Activated CD4-positive, alpha-beta T cell treated with anti-CD3 and anti-CD28 coated beads, Interleukin-2, amount 10 ng/mL, durations not matched to agents 7 days and 5 days (primary cell): ENCODE results near the gene LAMC2. TPM values are rescaled to one million over a fixed set of nuclear protein-coding genes. Genes with fewer than 3 reads are reported as not detected.

Source experiments
- CTCF ChIA-PET: fragments of 350-600 bp; sonication (Branson Sonifier 250); formaldehyde crosslinking; loops from one replicate; lab custom pipeline; 2021; ENCODE audit warnings: antibody characterized with exemption; lab: Charles Lee
- POLR2A ChIA-PET: fragments of 350-600 bp; sonication (Branson Sonifier 250); formaldehyde crosslinking; loops from one replicate; lab custom pipeline; 2021; ENCODE audit warnings: antibody characterized with exemption; lab: Charles Lee
- DNase-seq: peaks from one replicate; pipeline ENCODE4 v3.0.0-alpha.2; 2020
- H3K27ac Mint-ChIP-seq: one replicate; pipeline ENCODE4 v1.8.0; 2021; ENCODE audit warnings: mild to moderate bottlenecking, moderate library complexity, mixed read lengths
- H3K27me3 Mint-ChIP-seq: one replicate; pipeline ENCODE4 v1.8.0; 2021; ENCODE audit warnings: mixed read lengths
- H3K36me3 Mint-ChIP-seq: one replicate; pipeline ENCODE4 v1.8.0; 2021; ENCODE audit warnings: low read depth, mixed read lengths
- H3K4me1 Mint-ChIP-seq: one replicate; pipeline ENCODE4 v1.8.0; 2021; ENCODE audit warnings: mixed read lengths
- H3K4me3 Mint-ChIP-seq: one replicate; pipeline ENCODE4 v1.8.0; 2021; ENCODE audit warnings: mild to moderate bottlenecking, moderate library complexity, mixed read lengths
- H3K9me3 Mint-ChIP-seq: one replicate; pipeline ENCODE4 v1.8.0; 2021; ENCODE audit warnings: mixed read lengths
- total RNA-seq, 2 experiments: library from RNA; stranded (reverse); gene quantifications; one replicate each; pipeline ENCODE4 v1.2.3, GENCODE V29; 2021

The LAMC2 gene
- total RNA-seq, 2 experiments from 2014 or later, result 0.04 to 0.05 TPM

DNA sequence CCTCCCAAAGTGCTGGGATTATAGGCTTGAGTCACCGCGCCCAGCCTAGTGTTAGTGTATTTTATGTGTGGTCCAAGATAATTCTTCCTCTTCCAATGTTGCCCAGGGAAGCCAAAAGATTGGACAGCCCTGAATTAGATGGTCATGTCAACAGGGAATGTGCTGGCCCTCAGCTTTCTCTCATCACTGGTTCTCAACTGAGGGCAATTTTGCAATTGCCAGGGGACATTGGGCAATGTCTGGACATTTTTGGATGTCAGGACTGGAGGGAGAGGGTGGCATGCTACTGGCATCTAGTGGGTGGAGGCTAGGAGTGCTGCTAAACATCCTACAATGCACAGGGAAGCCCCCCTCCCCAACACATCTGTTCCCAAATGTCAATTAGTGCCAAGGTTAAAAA lies 95.0 kb downstream of the LAMC2 start:
- H3K4me1 Mint-ChIP-seq, result peaks cover 6% of the 10 kb centered on the region
- no peak for DNase-seq
- H3K36me3 Mint-ChIP-seq, result no peaks in the 10 kb centered on the region
- POLR2A ChIA-PET, result no interaction called here
- CTCF ChIA-PET, result interaction anchor here (1.0 to 1.6 kb wide), 2 partner anchors 9 to 55 kb away, joined by 3 read pairs; no protein-coding TSS in a partner anchor
- H3K4me3 Mint-ChIP-seq, result no peak overlapping the region
- H3K9me3 Mint-ChIP-seq, result no peaks in the 10 kb centered on the region
- no peaks in the 10 kb centered on the region for H3K27me3 Mint-ChIP-seq
- no peak overlapping the region for H3K27ac Mint-ChIP-seq

DNA sequence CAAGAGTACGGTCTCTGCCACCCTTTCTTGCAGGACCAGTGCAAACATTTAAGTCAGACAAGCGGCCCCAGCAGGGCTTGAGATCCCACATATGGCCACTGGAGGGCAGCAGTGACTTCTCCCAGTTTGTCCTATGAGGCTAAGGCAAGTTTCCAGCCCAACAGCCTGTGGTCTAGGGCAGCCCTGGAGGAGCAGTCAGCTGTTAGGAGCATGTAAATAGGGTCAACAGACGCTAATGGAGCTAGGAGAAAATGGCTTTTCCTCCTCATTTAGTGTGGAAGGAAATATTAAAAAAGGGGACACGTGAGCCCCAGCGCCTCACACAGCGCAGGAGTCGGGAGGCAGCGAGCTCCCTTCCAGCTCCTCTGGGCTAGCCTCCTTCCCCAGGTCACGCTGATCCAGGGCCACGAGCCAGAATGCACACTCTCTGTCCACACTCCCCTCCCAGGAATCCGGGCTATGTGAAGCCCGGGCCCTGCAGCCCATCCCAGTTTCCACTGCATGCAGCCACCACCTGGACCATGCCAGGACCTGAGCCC lies 95.6 kb downstream of the LAMC2 start:
- H3K27me3 Mint-ChIP-seq, result no peaks in the 10 kb centered on the region
- ChIA-PET POLR2A (no interaction called here), CTCF (interaction anchor here (0.6 to 1.6 kb wide), 3 partner anchors 8 to 387 kb away, joined by 3 to 4 read pairs (median 3); no protein-coding TSS in a partner anchor)

DNA sequence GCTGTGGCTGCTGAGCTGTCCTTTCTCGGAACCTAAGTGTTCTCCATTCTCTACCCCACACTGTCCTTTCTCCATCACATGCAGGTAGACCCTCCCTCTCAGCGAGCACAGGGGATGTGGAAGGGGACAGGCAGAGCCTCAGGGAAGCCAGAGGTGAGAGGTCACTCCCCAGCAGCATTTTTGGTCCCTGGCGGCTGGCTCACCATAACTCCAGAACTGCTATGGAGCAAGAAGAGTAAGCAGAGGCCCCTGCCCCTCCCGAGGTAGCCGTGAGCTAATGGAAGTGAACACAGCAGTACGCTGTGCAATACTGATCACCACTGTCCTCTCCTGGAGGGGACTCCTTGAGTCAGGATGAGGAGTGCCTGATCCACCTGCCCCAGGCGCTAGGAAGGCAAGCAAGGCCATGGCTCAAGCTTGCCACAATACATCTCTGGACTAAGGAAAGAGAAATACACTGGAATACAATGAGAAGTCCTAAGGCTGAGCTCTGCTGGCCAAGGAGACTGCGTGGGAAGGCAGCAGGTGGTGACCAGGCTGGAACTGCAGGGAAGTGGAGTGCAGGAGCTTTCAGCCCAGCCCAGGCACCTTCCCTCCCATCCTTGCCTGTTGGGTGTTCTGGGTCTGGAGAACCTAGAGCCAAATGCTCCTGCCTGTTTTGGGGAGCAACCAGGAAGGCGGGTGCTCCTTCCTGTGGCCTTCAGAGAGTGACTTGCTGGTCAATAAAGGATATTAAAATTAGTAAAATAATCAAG lies 96.2 kb downstream of the LAMC2 start:
- H3K27me3 Mint-ChIP-seq, result no peaks in the 10 kb centered on the region
- H3K36me3 Mint-ChIP-seq, result no peaks in the 10 kb centered on the region
- ChIA-PET POLR2A (interaction anchor here (0.6 kb wide), 1 partner anchor 241 kb away, joined by 3 read pairs; no protein-coding TSS in a partner anchor), CTCF (interaction anchor here (0.6 to 1.6 kb wide), 3 partner anchors 8 to 386 kb away, joined by 3 to 4 read pairs (median 3); no protein-coding TSS in a partner anchor)
- H3K9me3 Mint-ChIP-seq, result no peaks in the 10 kb centered on the region
- H3K4me1 Mint-ChIP-seq, result peaks cover 6% of the 10 kb centered on the region
- H3K4me3 Mint-ChIP-seq, result no peak overlapping the region
- H3K27ac Mint-ChIP-seq, result no peak overlapping the region
- DNase-seq, result no peak

More for the DNA sequence above, 95.6 kb downstream of the LAMC2 start:
- Mint-ChIP-seq H3K4me1 (peaks cover 6% of the 10 kb centered on the region), H3K9me3 (no peaks in the 10 kb centered on the region), H3K36me3 (no peaks in the 10 kb centered on the region), H3K4me3 (no peak overlapping the region), H3K27ac (no peak overlapping the region)
- DNase-seq, result peak; percentile 76

DNA sequence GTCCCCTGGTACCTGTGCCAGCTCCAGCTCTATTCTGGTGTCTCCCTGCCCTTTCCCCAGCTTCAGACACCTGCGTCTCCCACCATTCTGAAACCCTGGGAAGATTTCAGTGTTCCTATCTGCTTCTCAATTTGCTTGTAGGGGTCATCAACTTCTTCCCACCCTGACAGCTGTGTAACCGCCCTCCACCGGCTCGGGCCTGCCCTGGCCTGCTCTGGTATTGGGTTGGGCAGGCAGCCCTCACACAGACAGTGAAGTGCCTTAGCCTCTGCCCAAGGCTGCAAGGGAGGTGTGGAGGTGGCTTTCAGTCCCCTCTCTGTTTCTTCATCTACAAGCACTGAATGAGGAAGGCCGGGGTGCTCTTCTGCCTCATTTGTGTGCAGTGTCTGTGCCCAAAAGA lies 97.2 kb downstream of the LAMC2 start:
- POLR2A ChIA-PET, result no interaction called here

DNA sequence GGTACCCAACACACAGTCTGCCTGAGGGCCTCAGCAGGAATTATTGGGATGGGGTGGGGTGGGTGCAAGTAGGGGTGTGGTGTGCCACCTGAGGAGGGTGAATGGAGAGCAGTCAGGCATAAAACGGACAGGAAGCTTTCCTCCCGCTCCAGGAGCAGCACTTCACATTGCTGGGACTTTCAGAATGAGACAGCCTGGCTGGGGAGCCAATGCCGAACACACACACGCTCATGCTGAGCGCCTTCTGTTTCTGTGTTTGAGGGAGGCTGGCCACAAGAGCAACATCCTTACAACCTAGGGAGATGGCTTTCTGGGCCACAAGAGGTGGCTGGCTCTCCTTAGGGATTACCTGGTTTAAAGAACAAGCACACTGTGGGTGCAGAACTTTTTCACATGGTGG lies 98.0 kb downstream of the LAMC2 start:
- H3K4me3 Mint-ChIP-seq, result no peak overlapping the region
- no peaks in the 10 kb centered on the region for H3K9me3 Mint-ChIP-seq
- ChIA-PET POLR2A (no interaction called here), CTCF (interaction anchor here (1.0 kb wide), 1 partner anchor 321 kb away, joined by 3 read pairs; no protein-coding TSS in a partner anchor)
- H3K36me3 Mint-ChIP-seq, result no peaks in the 10 kb centered on the region
- no peak for DNase-seq
- H3K27ac Mint-ChIP-seq, result no peak overlapping the region
- H3K4me1 Mint-ChIP-seq, result peaks cover 2% of the 10 kb centered on the region
- H3K27me3 Mint-ChIP-seq, result no peaks in the 10 kb centered on the region

More for the DNA sequence above, 97.2 kb downstream of the LAMC2 start:
- H3K27me3 Mint-ChIP-seq, result no peaks in the 10 kb centered on the region
- no peaks in the 10 kb centered on the region for H3K9me3 Mint-ChIP-seq
- no peak overlapping the region for H3K27ac Mint-ChIP-seq
- H3K36me3 Mint-ChIP-seq, result no peaks in the 10 kb centered on the region
- CTCF ChIA-PET, result no interaction called here
- H3K4me1 Mint-ChIP-seq, result peaks cover 6% of the 10 kb centered on the region
- no peak overlapping the region for H3K4me3 Mint-ChIP-seq
- DNase-seq, result no peak

DNA sequence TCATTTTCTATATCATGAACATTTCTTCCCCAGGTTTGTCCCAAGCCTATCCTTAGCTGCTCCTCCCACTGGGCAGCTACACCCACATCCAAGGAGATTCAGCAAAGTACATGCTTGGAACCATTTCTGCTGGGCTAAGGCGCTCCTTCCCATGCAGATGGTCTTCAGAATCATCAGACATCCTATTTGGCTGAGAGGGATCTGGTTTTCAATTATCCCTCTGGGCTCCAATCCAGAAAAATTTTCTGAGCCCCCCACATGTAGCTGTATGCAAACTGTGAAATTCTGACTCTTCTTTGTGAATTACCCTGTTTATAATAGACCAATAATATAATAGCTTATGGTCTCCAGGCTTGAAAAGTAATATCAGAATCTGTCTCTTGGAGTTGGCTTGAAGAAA lies 99.2 kb downstream of the LAMC2 start:
- Mint-ChIP-seq H3K27ac (no peak overlapping the region), H3K36me3 (no peaks in the 10 kb centered on the region), H3K9me3 (no peaks in the 10 kb centered on the region), H3K27me3 (no peaks in the 10 kb centered on the region), H3K4me3 (no peak overlapping the region), H3K4me1 (no peaks in the 10 kb centered on the region)
- ChIA-PET CTCF (interaction anchor here (0.6 kb wide), 1 partner anchor 47 kb away, joined by 3 read pairs; no protein-coding TSS in a partner anchor), POLR2A (no interaction called here)
- DNase-seq, result no peak

DNA sequence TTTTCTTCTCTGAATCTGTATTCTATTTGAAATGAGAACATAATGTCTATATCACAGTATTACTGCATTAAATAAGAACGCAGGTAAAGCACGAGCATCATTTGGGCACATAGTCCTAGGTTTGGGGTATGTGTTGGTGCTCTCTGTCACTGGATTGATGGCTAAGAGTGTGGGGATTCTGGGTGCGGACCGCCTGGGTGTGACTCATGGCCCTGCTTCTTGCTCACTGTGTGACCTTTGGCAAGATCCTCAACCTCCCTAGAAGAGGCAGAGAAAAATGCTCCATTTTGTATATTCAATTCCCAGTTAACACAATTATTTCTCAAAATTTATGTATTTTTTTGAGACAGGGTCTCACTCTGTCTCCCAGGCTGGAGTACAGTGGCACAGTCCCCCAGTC lies 99.7 kb downstream of the LAMC2 start:
- CTCF ChIA-PET, result no interaction called here
- H3K27ac Mint-ChIP-seq, result no peak overlapping the region

DNA sequence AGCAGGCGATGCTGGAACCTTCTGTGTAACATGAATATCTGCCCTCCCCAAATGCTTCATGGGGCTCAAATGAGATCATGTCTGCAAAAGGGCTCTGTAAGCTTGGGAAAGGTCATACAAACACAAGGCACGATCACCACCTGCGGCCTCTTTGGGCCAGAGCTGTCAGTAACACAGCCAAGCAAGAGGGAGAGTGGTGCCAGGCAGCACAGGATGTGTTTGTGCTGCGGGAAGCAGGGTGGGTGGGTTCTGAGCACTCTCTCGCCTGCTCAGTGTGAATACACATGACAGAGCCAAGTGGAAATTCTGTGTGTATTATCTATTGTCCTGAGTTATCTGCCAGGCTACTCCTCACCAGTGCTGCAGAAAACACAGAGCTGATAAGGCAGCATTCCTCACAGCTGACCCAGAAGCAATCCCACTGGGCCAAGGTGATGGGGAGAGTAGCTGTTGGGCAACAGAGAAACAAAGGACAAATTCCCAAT lies 101.2 kb downstream of the LAMC2 start:
- H3K27me3 Mint-ChIP-seq, result no peaks in the 10 kb centered on the region

More for the DNA sequence above, 99.7 kb downstream of the LAMC2 start:
- H3K27me3 Mint-ChIP-seq, result no peaks in the 10 kb centered on the region
- H3K9me3 Mint-ChIP-seq, result no peaks in the 10 kb centered on the region
- DNase-seq, result no peak
- no peaks in the 10 kb centered on the region for H3K36me3 Mint-ChIP-seq
- no peaks in the 10 kb centered on the region for H3K4me1 Mint-ChIP-seq
- no peak overlapping the region for H3K4me3 Mint-ChIP-seq
- POLR2A ChIA-PET, result no interaction called here

DNA sequence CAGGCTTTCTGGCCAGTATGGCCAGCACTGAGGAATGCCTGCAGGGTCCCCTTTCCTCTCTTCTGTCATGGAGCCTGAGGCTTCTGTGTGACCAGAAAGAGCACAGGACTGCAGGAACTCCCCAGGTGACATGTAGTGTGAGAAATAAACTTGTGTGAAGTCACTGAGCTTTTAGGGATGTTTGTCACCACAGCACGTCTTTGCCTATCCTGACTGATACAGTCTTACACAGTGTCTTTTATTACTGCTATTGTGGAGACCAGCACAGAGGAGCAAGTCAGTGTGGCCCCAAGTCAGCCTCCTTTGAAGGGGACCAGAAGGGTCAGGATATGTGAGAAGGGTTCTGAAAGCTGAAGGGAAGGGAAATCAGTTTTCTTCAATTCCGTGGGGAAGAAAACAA lies 102.5 kb downstream of the LAMC2 start:
- no peaks in the 10 kb centered on the region for H3K4me1 Mint-ChIP-seq
- H3K36me3 Mint-ChIP-seq, result no peaks in the 10 kb centered on the region
- no peaks in the 10 kb centered on the region for H3K27me3 Mint-ChIP-seq
- H3K4me3 Mint-ChIP-seq, result no peak overlapping the region
- H3K9me3 Mint-ChIP-seq, result no peaks in the 10 kb centered on the region
- DNase-seq, result no peak
- no peak overlapping the region for H3K27ac Mint-ChIP-seq
- ChIA-PET POLR2A (no interaction called here), CTCF (interaction anchor here (0.6 to 0.7 kb wide), 2 partner anchors 11 to 177 kb away, joined by 3 read pairs; no protein-coding TSS in a partner anchor)

More for the DNA sequence above, 101.2 kb downstream of the LAMC2 start:
- ChIA-PET CTCF (interaction anchor here (0.9 kb wide), 1 partner anchor 397 kb away, joined by 3 read pairs; no protein-coding TSS in a partner anchor), POLR2A (no interaction called here)
- Mint-ChIP-seq H3K9me3 (no peaks in the 10 kb centered on the region), H3K36me3 (no peaks in the 10 kb centered on the region), H3K4me1 (no peaks in the 10 kb centered on the region), H3K4me3 (no peak overlapping the region), H3K27ac (no peak overlapping the region)
- DNase-seq, result no peak

DNA sequence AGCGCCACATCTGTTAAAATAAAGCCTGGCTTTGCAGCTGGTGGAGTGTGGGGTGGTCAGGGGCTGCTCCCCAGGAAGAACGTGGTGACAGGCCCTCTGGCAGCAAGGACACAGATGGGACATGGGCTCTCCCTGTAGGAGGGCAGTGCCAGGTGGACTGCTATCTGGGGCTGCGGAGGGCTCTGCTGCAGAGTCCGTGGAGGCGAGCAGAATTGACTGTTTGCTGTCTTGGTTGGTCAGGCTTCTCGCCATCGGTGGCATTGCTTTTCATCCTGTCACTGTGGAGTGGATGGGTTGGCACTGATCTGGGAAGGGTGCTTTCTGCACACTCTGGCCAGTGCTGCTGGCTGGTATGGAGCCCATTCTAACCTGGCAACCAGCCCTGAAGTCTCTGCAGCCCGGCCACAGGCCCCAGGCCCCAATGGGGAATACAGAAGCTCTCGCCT lies 103.0 kb downstream of the LAMC2 start:
- ChIA-PET POLR2A (no interaction called here), CTCF (interaction anchor here (0.6 kb wide), 1 partner anchor 177 kb away, joined by 3 read pairs; no protein-coding TSS in a partner anchor)
- H3K27me3 Mint-ChIP-seq, result no peaks in the 10 kb centered on the region
- no peak for DNase-seq
- H3K4me3 Mint-ChIP-seq, result no peak overlapping the region
- H3K36me3 Mint-ChIP-seq, result no peaks in the 10 kb centered on the region
- no peaks in the 10 kb centered on the region for H3K9me3 Mint-ChIP-seq
- no peak overlapping the region for H3K27ac Mint-ChIP-seq
- no peaks in the 10 kb centered on the region for H3K4me1 Mint-ChIP-seq

DNA sequence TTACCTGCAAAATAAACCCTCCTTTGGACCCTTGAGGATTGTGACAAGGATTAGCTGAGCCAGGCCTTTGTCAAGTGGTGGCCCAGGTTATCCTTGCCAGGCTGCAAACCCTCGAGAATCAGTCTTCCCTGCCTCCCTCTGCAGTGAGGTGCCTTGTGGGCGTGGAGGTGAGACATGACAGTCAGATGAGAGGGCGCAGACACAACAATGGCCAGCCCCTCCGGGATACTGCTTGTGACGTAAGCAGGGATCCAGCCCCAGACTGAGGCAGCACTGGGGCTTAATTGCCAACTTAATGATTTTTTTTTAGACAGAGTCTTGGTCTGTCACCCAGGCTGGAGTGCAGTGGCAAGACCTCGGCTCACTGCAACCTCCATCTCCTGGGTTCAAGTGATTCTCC lies 104.6 kb downstream of the LAMC2 start:
- H3K36me3 Mint-ChIP-seq, result no peaks in the 10 kb centered on the region
- H3K27me3 Mint-ChIP-seq, result peaks cover 3% of the 10 kb centered on the region
- no peak for DNase-seq
- H3K4me1 Mint-ChIP-seq, result no peaks in the 10 kb centered on the region
- H3K4me3 Mint-ChIP-seq, result no peak overlapping the region
- POLR2A ChIA-PET, result no interaction called here
- CTCF ChIA-PET, result interaction anchor here (0.9 kb wide), 1 partner anchor 9 kb away, joined by 3 read pairs; no protein-coding TSS in a partner anchor
- no peaks in the 10 kb centered on the region for H3K9me3 Mint-ChIP-seq
- no peak overlapping the region for H3K27ac Mint-ChIP-seq

DNA sequence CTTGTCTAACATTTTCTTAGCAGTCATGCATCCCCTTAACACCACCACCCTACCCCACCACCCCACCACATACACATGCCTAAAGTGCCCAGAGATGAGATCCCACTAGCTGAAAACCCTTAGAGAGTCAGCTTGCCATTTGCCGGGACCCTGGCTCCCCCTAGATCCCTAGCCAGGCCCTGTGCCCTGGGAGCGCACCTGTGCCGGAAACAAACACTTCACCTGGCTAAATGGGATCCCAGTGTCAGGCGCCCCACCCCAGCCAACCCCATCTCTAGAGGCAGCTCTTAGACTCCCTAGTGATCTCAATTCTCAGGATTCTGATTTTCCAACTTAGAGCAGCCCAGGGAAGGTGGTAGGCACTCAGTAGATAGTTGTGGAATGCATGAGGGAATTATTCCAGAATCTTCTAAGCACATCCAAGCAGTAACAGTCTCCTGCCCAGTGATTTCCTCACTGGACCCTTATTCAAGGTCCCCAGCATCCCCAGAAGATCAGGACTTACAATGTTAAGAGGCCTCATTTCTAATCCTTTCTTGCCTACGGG lies 105.2 kb downstream of the LAMC2 start:
- Mint-ChIP-seq H3K9me3 (no peaks in the 10 kb centered on the region), H3K36me3 (no peaks in the 10 kb centered on the region), H3K27ac (no peak overlapping the region), H3K4me1 (no peaks in the 10 kb centered on the region), H3K27me3 (peaks cover 3% of the 10 kb centered on the region), H3K4me3 (no peak overlapping the region)
- POLR2A ChIA-PET, result no interaction called here
- no peak for DNase-seq
- CTCF ChIA-PET, result no interaction called here
